Stimulated activated CD8-positive, alpha-beta memory T cell treated with anti-CD3 and anti-CD28 coated beads, Interleukin-2, amount 100 ng/mL, for 48 hours (primary cell): ENCODE measurements around the gene SEMA5A.

Source experiments
- DNase-seq, 2 donors: peaks; one replicate each; pipeline ENCODE4 v3.0.0-alpha.2; 2020; ENCODE audit warnings: low read depth in 2 of 2

The SEMA5A gene

DNA sequence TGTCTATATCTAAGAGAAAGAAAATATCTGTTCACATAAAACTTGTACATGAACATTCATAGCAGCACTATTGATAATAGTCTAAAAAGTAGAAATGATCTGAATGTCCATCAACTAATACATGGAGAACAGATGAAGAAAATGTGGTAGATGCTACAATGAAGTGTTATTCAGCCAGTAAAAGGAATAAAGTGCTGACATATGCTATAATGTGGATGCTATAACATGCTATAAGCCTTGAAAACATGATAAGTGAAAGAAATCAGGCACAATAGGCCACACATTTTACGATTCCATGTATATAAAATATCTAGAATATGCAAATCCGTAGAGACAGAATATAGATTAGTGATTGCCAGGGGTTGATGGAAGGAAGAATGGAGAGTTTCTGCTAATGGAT is 146.8 kb downstream of the SEMA5A start:
- no peak for DNase-seq

DNA sequence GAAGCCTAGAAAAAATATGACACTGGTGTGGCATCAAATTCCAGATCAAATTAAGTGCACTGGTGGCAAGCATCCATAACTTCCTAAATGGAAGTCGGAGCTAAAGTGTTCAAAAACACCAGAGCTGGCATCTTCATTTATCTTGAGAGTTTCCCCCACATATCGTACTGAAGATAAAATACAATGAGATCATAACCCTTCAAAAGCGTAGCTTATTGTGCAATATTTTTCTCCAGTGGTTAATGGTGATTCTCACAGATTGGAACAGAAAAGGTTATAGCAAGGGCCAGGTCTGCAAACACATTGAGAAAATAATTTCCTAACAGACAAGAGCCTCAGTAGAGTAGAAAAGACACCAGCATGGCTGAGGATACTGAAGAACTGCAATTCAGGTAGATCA is 147.6 kb downstream of the SEMA5A start:
- DNase-seq = no peak

DNA sequence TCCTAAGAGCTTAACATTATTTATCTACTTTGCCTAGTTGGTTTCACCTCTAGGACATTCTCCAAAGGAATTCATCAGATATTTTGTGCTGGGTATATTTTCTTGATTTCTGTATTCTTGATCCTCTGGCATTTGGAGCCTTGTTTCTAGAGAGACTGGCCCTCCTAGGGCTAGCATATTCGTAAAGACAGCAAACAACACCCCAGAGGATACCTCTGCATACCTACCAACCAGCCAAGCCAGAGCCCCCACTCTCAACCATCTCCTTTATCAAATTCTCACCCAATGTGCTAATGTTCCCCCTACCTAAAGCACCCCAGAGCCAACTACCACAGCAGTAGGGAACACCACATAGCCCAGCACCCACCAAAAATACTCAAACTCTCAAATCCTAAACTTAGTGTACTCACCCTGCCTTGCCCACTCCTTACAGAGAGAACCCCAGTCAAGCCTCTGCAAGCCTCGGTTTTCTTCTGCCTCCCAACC is 149.5 kb downstream of the SEMA5A start:
- DNase-seq = no peak

DNA sequence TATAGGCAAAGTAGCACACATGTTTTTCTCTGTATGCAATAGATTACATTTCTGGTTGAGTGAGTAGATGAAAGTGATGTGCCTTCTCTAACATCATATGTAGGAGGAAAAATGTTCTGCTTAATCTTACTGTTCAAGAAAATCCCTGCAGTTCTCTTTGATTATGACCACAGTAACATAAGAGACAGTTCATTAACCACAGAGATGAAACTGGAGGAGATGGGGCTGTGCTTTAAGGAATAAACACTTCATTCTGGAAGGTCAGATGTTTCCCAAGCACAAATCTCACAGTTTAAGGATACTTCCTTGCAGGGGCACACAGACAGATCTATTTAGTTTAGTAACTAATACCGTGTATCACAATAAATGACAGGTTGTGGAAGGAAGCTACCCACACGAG is 150.2 kb downstream of the SEMA5A start:
- DNase-seq = no peak

DNA sequence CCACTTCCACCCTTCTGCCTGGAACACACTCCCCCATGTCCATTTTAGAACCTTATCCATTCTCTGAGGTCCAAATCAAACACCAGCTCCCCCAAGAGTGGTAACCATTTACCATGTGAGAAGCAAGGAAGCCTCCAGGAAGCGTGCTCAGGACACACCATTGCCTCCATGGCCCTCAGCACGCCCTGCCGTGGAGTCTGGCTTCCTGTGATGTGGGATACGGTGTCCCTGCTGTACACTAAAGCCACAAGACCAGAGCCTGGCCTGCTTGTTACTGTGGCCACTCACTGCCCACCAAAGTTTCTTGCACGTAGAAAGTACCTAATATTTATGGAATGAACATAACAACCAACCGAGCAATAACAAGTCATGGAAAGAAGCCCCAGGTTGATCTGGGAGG is 151.7 kb downstream of the SEMA5A start:
- DNase-seq = no peak

DNA sequence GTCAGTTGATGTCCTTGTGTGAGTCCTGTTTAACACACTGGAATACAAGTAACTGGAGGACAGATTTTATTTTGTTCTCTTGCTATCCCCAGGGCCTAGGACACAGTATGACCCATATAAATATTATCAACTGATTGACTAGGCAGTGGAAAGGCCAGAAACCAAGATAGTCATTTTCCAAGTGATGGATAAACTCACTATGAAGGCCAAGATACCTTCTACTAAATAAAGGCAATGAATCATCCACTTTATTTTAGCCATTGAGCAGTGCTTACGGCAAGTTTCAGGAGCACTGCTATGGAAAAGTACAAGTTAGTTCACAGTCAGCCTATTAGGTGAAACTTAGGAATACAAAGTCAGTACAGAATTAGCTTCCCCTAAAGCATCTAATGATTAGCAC is 153.2 kb downstream of the SEMA5A start:
- no peak for DNase-seq

DNA sequence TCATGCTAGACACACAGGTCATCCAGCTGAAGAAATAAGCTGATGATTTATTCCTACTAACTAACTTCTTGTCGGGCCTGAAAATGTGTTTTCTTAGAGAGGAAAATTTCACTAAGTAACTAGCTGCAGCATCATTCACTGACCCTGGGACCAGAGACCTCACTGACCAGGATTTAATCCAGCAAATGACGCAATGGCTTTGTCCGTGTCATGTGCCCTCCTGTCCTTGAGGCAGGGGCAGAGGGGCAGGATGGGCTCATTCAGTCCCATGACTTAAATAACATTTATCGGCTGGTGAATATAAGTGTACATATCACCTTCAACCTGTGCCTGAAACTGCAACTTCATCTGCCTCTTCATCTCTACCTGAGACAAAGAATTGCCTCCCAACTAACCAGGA is 154.8 kb downstream of the SEMA5A start:
- no peak for DNase-seq

DNA sequence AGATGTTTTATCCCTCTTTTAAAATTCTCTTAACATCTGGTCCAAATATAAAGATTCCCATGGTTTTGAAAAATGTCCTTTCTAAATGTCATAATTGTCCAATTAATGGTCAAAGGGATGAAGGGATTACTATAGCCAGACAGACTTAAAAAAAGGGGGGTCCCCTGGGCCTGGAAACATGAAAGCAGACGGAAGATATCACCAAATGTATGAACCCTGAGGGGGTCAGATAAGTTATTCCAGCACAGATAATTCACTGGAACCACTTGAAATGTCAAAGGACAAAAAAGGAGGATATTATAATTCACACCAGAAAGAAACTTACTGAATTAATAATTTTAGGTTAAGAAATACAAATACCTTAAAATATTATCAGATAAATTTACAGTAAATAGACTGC is 155.8 kb downstream of the SEMA5A start:
- no peak for DNase-seq

DNA sequence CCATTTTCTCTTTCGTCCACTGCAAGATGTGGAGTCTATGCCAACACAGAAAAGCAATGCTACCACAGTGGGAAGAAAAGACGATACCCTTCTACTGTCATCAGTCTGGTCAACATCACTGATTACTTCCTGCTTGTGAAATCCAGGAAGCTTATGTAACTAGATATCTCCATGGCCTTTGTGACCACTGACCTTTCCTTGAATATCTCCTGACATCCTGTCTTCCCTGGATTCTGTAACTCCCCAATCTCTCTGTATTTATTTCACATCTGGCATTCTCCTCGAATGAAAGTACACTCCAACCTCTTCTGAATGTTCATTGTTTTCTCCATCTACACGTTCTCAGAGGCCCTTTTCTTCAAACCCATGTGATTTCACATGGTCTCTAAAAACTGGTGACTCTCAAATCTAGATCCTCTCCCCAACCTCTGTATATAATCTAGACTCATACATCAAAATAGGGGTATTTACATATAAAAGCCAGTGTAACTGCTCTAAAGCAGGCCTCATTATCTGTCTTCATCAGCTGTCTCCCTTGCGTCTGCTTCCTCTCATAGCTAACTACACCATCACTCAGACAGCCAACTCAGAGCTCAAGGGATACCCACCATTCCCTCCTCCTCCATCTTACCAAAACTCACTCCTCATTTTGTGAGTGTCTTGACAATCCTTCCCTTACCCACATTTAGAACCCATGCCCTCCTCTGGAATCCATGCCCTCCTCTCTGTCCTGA is 156.8 kb downstream of the SEMA5A start:
- DNase-seq = no peak

DNA sequence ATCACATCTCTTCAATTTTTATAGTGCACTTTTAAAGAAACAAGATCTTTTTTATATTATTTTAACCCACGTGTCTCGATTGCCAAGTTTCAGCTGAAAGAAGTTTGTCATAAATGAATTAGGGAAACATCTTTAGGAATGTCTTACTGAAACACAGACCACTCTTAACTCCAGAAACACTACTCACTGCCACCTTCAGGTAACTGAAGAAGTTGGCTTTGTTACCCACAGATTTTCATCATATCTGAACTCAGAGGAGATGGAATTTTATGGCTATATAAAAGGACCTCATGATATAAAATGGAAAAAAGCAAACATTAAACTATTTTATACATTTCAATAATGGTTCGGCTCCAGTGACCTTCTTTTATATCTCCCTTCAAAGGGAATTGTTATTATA is 158.0 kb downstream of the SEMA5A start:
- no peak for DNase-seq

DNA sequence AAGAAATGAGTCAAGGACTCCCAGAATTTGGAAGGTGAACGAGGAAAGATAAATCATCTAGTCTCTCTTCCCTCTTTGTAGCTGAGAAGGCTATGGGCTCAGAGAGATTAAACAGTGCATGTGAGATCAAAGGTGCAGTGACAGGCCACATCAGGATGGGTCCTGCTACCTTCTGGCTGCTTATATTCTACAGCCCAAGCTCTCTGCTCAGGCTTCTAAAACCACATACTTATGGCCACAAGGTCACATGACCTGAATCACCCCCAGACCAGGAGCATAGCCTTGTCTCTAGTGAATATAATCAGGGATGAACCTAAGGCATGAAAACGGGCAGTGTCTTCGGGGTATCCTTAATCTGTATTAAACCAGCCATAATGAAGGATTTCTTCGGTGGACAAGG is 158.9 kb downstream of the SEMA5A start:
- no peak for DNase-seq

DNA sequence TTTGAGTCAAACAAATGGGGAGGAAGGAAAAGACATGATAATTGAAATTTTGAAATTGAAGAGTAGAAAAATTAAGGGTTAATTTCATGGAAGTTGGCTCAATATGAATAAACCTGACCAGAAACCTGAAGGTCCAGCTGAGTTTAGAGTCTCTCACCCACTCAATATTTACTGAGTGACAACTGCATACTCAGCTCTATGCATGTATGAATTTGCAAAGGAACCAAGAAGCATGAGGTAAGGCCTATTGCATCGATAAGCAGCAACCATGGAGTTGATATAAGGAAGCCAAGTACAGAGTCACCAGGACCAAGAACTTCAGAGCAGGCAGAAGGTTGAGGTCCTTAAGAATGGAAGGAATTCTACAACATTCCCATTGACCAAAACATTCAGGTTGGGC is 163.4 kb downstream of the SEMA5A start:
- no peak for DNase-seq

DNA sequence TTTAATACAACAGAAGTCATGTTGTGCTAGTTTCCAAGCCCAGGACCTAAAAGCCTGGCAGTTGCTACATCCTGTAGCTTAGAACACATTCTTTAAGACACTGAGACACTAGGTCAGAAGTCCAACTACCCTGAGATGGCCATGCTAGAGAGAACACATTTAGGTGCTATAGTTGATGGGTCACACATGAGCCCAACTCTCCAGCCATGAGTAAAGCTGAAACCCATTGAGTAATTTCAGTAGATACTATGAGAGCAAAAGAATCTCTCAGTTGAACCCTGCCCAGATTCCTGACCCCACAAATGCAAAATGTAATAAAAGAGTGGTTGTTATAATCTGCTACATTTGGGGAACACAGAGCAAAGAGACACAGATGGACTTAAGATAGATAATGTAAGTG is 164.4 kb downstream of the SEMA5A start:
- no peak for DNase-seq

DNA sequence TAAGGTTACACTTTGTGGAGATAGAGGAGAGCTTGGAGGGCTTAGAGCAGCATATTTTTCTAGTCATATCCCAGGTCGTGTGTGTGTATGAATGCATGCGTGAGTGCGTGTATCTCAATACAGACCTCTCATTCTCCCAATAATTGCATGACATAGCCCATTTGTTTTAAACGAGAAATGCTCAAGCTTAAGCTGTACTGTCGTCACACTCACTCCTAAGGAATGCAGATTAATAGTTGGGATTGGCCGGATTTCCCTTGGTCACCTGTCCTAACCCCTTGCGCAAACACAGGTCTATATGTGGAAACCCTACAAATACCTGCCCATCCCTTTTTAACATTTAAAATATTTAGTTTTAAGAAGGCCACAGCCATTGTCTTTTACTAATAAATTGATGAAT is 165.8 kb downstream of the SEMA5A start:
- DNase-seq = no peak

DNA sequence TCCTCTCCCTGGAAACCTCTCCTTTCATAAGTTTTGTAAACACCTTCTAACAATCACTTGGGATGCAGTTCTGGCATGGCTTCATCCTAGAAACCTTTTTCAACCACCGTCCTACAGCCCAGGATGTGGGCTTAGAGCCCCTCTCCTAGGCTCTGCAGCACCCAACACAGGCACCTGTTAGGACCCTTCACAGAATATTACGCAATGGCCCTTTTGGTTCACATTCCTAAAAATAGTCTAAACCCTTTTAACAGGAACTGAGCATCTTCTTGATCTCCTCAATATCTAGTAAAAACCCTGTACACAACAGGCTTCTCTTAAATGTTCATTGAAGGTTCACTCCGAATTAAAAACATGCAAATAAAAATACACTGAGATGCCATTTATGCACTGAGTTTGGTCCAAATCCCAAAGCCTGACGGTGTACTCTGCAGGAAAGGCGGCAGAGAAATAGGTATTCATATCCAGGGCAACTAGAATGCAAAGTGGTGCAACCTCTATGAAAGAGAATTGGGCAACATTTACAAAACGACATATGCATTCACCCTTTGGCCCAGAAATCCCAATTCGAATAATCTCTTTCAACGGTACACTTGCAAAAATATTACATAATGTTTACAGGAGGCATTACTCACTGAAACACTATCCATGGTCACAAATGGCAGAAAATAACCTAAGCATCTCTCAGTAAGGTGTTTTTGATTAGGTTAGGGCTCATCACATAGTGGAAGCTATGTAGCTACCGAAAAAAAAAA is 169.3 kb downstream of the SEMA5A start:
- no peak for DNase-seq

DNA sequence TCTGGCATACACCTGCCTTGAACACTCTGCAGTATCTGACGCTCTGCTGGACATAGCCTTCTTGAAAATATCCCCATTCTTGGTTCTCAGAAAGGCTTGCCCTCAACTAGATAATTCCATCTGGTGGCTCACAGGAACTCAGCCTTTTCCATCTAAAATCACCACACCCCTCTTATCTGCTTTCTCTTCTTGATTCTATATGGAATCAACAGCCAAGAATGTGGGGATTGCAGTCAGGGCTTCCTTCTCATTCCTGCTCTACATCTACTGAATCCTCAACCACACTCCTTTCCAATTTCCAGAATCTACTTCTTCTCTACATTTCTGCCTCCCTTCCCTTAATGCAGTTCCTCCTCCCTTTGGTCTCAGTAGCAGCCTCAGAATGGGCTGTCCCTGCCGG is 170.1 kb downstream of the SEMA5A start:
- DNase-seq = no peak

DNA sequence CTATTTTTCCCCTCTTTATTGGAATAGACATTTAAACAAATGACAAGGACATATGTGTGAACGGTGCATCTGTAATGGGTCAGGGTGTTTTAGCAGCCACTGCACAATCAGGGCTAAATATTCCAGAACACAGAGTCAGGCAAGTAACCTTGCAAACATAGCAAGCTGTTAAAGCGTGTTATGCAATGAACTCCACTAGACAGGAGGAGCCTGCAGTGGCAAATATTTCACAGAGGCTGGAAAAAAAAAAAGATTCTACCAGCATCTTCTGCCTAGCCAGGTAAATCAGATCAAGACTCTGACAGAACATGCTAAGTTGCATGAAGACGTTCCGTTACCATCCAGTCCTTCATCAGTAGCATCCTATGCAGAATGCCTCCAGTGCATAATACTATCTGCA is 171.8 kb downstream of the SEMA5A start:
- DNase-seq = no peak

DNA sequence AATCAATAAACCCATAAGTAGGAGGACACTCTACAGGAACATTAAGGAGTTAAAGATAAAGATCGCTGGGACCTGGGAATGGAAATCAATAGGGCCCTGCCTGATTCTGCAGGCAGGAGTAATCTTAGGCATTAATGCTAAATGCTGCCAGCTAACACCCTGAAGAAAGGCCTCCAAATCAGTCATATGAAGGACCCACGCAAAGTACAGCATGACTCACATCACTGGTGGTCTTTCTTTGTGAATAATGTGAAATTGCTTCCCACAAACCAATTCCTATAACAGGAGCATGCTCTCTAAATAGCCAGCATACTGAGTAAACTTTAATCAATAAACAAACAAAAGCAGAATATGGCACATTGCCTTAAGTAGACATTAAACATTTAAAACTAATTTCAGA is 172.3 kb downstream of the SEMA5A start:
- DNase-seq = no peak

DNA sequence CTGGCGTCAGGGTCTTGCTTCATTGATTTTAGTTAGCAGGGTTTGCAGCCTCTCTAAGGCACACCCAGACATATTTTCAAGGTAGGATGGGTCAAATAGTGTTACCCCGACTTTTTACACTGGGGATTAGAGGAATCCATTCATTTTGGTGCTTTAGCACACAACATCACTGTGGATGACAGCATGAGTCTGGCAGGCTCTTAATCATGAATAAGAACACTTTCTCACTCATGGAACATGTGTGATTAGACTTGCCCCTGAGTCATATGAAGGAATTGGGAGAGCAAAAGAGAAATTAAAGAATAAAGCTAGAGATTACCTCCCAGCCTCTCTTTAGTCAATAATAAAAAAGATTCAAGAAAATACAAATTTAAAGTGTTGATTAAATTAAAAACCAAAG is 175.6 kb downstream of the SEMA5A start:
- DNase-seq = no peak

DNA sequence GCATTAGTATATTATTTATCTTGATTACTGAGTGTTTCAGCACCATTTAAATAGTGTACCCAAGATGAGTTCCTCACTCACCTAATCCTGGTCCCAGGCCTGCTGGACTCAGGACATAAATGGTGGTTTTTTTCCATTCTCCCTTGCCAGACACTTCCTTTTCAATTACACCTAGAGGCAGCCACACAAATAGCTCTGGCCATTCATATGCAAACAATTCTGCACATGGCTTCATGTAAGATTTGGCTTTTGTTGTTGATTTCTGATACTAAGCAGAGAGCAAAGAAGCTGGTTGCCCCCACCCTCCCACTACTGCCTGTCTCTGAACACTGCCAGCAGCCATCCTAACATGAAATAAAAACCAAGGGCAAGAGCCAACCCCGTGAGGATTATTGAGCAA is 180.4 kb downstream of the SEMA5A start:
- DNase-seq = no peak

DNA sequence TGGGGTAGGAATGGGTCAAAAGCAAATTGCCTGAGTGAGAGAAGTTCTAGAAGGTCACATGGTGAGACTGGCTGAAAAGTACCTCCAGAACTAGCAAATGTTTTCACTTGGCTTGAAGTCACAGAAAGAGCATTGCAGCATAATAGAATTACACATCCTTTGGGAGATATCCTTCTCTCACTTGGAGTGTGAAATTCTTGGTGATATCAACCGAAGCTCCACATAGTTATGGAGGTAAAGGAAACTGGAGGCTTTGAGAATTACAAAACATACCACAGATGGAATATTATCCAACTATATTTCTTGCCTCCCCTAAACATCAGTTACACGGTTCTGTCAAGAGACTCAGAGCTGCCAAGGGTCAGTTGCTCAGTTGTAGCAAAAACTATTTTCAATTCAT is 182.4 kb downstream of the SEMA5A start:
- DNase-seq = no peak

DNA sequence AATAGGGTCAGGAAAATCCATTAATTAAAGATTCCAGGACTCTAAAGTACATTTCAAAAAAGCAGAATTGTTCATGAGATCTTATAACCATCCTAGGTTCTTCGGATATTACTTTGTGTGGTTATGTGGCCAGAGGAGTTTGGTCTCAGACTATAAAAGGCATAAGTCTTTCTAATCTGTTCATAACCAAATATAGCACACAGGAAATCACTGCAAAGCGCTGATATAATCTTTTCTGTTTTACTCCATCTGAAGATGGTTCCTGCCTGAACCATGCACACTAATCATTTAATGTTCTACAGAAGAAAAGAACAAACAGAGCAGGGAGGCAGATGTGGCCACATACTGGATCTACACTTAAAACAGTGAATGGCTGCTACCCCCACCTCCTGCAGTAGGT is 182.8 kb downstream of the SEMA5A start:
- no peak for DNase-seq

DNA sequence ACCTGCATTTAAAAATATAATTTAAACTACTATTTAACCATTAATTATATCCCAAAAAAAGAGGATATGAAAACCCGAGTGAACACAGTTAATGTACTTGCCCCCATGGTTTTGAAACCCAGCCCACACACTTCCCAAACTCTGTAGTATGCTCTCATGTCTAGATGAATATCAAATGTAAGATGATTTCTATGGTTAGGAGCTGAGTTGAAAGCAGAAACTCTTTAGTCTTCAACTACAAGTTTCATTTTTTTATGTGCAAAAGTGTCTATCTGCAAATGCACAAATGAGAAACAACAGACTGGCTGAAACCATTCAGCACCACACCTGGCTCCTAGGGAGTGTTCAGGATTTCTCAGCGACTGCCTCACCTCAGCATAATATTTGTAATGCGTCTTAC is 183.3 kb downstream of the SEMA5A start:
- DNase-seq = no peak

DNA sequence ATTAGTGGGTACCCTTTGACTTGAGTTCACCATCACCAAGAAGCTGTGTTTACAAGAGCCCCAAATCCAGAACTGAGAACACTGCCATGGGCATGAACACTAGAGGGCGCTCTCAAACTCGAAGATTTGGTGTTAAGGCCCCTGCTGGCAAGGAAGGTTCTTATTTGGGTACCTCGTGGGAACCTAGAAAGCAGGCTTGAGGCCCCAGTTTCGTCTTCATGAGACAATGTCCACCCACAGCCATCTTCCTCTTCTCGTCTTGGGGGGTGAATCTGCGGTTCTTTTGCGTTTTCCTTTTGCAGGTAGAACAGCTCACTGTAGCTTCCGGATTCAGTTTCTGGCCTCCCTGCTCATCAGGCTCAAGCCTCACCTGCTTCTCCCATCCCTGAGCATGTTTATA is 184.0 kb downstream of the SEMA5A start:
- DNase-seq = peak in 1 of 2 donors; percentile 8
